Neural cell (in vitro differentiated cells): Measurements from ENCODE around the gene SHISA9. TPM values are rescaled to one million over a fixed set of nuclear protein-coding genes. Genes with fewer than 3 reads are reported as not detected.

Experiments used
- H2AFZ ChIP-seq: fragments of 200-600, 300-800 bp; sonication (generic), shearing (Covaris generic); 2 replicates; pipeline ENCODE4 v1.6.0; 2014; ENCODE audit warnings: low read depth, mild to moderate bottlenecking, antibody characterized with exemption, low read length, moderate library complexity
- H3F3A ChIP-seq: fragments of 200-600 bp; shearing (Covaris generic); 2 replicates; pipeline ENCODE4 v1.6.1; 2016; ENCODE audit warnings: mild to moderate bottlenecking, moderate library complexity, mixed read lengths, antibody characterized with exemption, low read length; ENCODE audit not compliant: insufficient read depth, poor library complexity, severe bottlenecking
- H3K27ac ChIP-seq: fragments of 200-600, 300-800 bp; sonication (generic), shearing (Covaris generic); 2 replicates; pipeline ENCODE4 v1.5.1; 2014; ENCODE audit warnings: mild to moderate bottlenecking, low read length, moderate library complexity
- H3K27me3 ChIP-seq: fragments of 300-800, 200-600 bp; sonication (generic), shearing (Covaris generic); 2 replicates; pipeline ENCODE4 v1.6.0; 2014; ENCODE audit warnings: mild to moderate bottlenecking, low read depth, low read length, moderate library complexity; ENCODE audit not compliant: insufficient read depth
- H3K36me3 ChIP-seq: fragments of 300-800, 200-600 bp; sonication (generic), shearing (Covaris generic); 2 replicates; pipeline ENCODE4 v1.5.1; 2014; ENCODE audit warnings: mild to moderate bottlenecking, antibody characterized with exemption, low read length, moderate library complexity; ENCODE audit not compliant: insufficient read depth
- H3K4me2 ChIP-seq: fragments of 300-800, 200-600 bp; sonication (generic), shearing (Covaris generic); 2 replicates; pipeline ENCODE4 v1.6.0; 2014; ENCODE audit warnings: mild to moderate bottlenecking, low read length
- H3K4me3 ChIP-seq: fragments of 300-800, 200-600 bp; sonication (generic), shearing (Covaris generic); 2 replicates; pipeline ENCODE4 v1.5.1; 2014; ENCODE audit warnings: mild to moderate bottlenecking, low read length, moderate library complexity
- H3K79me2 ChIP-seq: fragments of 200-600 bp; shearing (Covaris generic); replicated peaks from 2 replicates; pipeline ENCODE4 v1.6.0; 2014; ENCODE audit warnings: mild to moderate bottlenecking, low read length, moderate library complexity; ENCODE audit not compliant: insufficient read depth
- H3K9ac ChIP-seq: fragments of 300-800, 200-600 bp; sonication (generic), shearing (Covaris generic); 2 replicates; pipeline ENCODE4 v1.6.1; 2016; ENCODE audit warnings: mild to moderate bottlenecking, low read length, mixed read lengths
- H3K9me2 ChIP-seq: fragments of 200-600 bp; shearing (Covaris generic); 2 replicates; pipeline ENCODE4 v1.6.1; 2016; ENCODE audit warnings: mild to moderate bottlenecking, low read length, mixed read lengths; ENCODE audit not compliant: insufficient read depth
- H3K9me3 ChIP-seq: fragments of 200-600, 300-800 bp; sonication (generic), shearing (Covaris generic); 2 replicates; pipeline ENCODE4 v1.6.1; 2016; ENCODE audit warnings: mild to moderate bottlenecking, mixed run types, low read length, moderate library complexity, mixed read lengths
- H4K20me1 ChIP-seq: fragments of 200-600 bp; shearing (Covaris generic); 2 replicates; pipeline ENCODE4 v1.6.1; 2016; ENCODE audit warnings: mild to moderate bottlenecking, mixed run types; ENCODE audit not compliant: insufficient read depth
- EP300 ChIP-seq: fragments of 450-650 bp; conservative IDR thresholded peaks from 2 replicates; pipeline ENCODE4 v1.6.1; 2014; ENCODE audit warnings: antibody characterized with exemption, mild to moderate bottlenecking, moderate library complexity; ENCODE audit not compliant: poor library complexity, severe bottlenecking
- EZH2 ChIP-seq: fragments of 200-600, 300-800 bp; shearing (Covaris generic), sonication (generic); IDR thresholded peaks from 2 replicates; pipeline ENCODE4 v1.6.1; 2014; ENCODE audit warnings: antibody characterized with exemption, low read length, borderline replicate concordance, mild to moderate bottlenecking; ENCODE audit not compliant: insufficient read depth, poor library complexity, severe bottlenecking
- MXI1 ChIP-seq: fragments of 450-650 bp; conservative IDR thresholded peaks from 2 replicates; pipeline ENCODE4 v1.6.1; 2014; ENCODE audit warnings: antibody characterized with exemption, mild to moderate bottlenecking; ENCODE audit not compliant: poor library complexity, severe bottlenecking
- POLR2AphosphoS5 ChIP-seq: IDR thresholded peaks from 2 replicates; pipeline ENCODE4 v1.6.1; 2012
- RAD21 ChIP-seq: fragments of 450-650 bp; conservative IDR thresholded peaks from 2 replicates; pipeline ENCODE4 v1.6.1; 2014; ENCODE audit warnings: antibody characterized with exemption, mild to moderate bottlenecking, moderate library complexity
- SMC3 ChIP-seq: fragments of 450-650 bp; conservative IDR thresholded peaks from 2 replicates; pipeline ENCODE4 v1.6.1; 2014; ENCODE audit warnings: antibody characterized with exemption, mild to moderate bottlenecking, moderate library complexity; ENCODE audit not compliant: poor library complexity
- TAF1 ChIP-seq: IDR thresholded peaks from 2 replicates; pipeline ENCODE4 v1.6.1; 2012; ENCODE audit warnings: low read depth
- polyA plus RNA-seq: library from polyadenylated mRNA; depleted of rRNA; stranded (reverse); fragments of >200 nt; gene quantifications from 2 replicates; pipeline ENCODE4 v1.2.3, GENCODE V29; 2014
- TF ChIP-seq, protein P1 (sequence below): fragments of 450-650 bp; IDR thresholded peaks from 2 replicates; pipeline ENCODE4 v1.5.1; 2014; ENCODE audit warnings: antibody characterized with exemption, mild to moderate bottlenecking, moderate library complexity; ENCODE audit not compliant: poor library complexity, severe bottlenecking
- TF ChIP-seq, protein P2 (sequence below): IDR thresholded peaks from 2 replicates; pipeline ENCODE4 v1.6.1; 2012; ENCODE audit warnings: borderline replicate concordance

The SHISA9 gene
- polyA plus RNA-seq, 1 donor from 2014 or later, result 2.0 TPM

DNA sequence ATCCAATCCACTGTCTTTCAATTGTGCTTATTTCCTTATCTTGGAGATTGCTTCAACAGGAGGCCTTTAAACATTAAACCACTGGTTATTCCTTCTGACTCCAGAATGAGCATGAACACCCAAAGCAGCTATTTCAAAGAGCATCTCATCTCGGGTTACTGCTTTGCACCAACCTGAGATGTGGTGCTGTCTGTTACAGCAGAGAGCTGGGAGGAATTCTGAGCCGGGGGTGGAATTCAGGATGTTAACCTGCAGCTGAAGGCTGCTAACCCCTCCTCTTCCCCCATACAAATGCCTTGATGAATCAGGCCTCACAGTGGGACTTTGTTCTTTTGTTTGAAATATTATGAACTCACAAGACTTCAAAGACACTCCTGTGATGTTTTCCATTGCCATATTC, 113.1 kb downstream of the SHISA9 start:
- H3K27ac ChIP-seq, result no peak overlapping the region
- H3F3A ChIP-seq, result no peaks in the 10 kb centered on the region
- no peak overlapping the region for H2AFZ ChIP-seq
- H3K79me2 ChIP-seq, result no peaks in the 10 kb centered on the region
- no peaks in the 10 kb centered on the region for H3K27me3 ChIP-seq
- H3K4me3 ChIP-seq, result no peak overlapping the region
- no peak overlapping the region for H3K4me2 ChIP-seq
- H3K9ac ChIP-seq, result no peak overlapping the region
- no peaks in the 10 kb centered on the region for H4K20me1 ChIP-seq
- H3K36me3 ChIP-seq, result no peaks in the 10 kb centered on the region
- H3K9me2 ChIP-seq, result no peaks in the 10 kb centered on the region
- H3K9me3 ChIP-seq, result no peaks in the 10 kb centered on the region
- TF ChIP-seq, protein P1, sequence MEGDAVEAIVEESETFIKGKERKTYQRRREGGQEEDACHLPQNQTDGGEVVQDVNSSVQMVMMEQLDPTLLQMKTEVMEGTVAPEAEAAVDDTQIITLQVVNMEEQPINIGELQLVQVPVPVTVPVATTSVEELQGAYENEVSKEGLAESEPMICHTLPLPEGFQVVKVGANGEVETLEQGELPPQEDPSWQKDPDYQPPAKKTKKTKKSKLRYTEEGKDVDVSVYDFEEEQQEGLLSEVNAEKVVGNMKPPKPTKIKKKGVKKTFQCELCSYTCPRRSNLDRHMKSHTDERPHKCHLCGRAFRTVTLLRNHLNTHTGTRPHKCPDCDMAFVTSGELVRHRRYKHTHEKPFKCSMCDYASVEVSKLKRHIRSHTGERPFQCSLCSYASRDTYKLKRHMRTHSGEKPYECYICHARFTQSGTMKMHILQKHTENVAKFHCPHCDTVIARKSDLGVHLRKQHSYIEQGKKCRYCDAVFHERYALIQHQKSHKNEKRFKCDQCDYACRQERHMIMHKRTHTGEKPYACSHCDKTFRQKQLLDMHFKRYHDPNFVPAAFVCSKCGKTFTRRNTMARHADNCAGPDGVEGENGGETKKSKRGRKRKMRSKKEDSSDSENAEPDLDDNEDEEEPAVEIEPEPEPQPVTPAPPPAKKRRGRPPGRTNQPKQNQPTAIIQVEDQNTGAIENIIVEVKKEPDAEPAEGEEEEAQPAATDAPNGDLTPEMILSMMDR, result no peak
- no peak for TF ChIP-seq RAD21
- no peak for TF ChIP-seq SMC3
- no peak for TF ChIP-seq TAF1
- TF ChIP-seq, protein P2, sequence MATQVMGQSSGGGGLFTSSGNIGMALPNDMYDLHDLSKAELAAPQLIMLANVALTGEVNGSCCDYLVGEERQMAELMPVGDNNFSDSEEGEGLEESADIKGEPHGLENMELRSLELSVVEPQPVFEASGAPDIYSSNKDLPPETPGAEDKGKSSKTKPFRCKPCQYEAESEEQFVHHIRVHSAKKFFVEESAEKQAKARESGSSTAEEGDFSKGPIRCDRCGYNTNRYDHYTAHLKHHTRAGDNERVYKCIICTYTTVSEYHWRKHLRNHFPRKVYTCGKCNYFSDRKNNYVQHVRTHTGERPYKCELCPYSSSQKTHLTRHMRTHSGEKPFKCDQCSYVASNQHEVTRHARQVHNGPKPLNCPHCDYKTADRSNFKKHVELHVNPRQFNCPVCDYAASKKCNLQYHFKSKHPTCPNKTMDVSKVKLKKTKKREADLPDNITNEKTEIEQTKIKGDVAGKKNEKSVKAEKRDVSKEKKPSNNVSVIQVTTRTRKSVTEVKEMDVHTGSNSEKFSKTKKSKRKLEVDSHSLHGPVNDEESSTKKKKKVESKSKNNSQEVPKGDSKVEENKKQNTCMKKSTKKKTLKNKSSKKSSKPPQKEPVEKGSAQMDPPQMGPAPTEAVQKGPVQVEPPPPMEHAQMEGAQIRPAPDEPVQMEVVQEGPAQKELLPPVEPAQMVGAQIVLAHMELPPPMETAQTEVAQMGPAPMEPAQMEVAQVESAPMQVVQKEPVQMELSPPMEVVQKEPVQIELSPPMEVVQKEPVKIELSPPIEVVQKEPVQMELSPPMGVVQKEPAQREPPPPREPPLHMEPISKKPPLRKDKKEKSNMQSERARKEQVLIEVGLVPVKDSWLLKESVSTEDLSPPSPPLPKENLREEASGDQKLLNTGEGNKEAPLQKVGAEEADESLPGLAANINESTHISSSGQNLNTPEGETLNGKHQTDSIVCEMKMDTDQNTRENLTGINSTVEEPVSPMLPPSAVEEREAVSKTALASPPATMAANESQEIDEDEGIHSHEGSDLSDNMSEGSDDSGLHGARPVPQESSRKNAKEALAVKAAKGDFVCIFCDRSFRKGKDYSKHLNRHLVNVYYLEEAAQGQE, result no peak
- TF ChIP-seq EP300, result no peak
- TF ChIP-seq POLR2AphosphoS5, result no peak
- TF ChIP-seq EZH2, result no peak
- no peak for TF ChIP-seq MXI1

DNA sequence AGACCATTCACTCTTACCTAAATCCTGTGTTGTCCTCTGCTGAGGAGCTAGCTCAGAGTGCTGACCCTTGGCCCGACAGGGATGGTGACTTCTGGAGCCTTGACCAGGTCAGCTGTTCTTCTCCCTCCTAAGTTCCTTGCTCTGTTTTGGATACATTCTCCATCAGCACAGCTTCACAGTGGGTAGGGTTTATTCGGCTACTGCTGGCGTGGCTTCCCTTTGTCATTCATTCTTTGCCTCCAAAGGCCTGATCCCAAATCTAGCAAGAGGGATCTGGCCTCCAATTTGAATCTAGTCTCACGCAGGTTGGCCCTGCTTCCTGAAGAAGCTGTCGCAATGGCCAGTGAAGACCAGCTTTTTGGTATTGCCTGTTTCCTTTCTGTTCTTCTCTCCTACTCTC, 116.6 kb downstream of the SHISA9 start:
- TF ChIP-seq MXI1 (no peak), POLR2AphosphoS5 (no peak), RAD21 (no peak), TAF1 (no peak), EZH2 (no peak), SMC3 (no peak), EP300 (no peak)
- TF ChIP-seq, protein P1, result no peak
- TF ChIP-seq, protein P2, result no peak
- H2AFZ ChIP-seq, result no peak overlapping the region
- no peaks in the 10 kb centered on the region for H3K27me3 ChIP-seq
- H3K4me3 ChIP-seq, result no peak overlapping the region
- H4K20me1 ChIP-seq, result no peaks in the 10 kb centered on the region
- no peaks in the 10 kb centered on the region for H3K79me2 ChIP-seq
- no peaks in the 10 kb centered on the region for H3K36me3 ChIP-seq
- H3K9ac ChIP-seq, result no peak overlapping the region
- H3F3A ChIP-seq, result no peaks in the 10 kb centered on the region
- H3K9me2 ChIP-seq, result no peaks in the 10 kb centered on the region
- H3K4me2 ChIP-seq, result no peak overlapping the region
- H3K27ac ChIP-seq, result no peak overlapping the region
- H3K9me3 ChIP-seq, result no peaks in the 10 kb centered on the region
